Stomach smooth muscle (tissue), 2 donors: ENCODE data around the gene GNG3.

ENCODE experiments used
- H3K27ac ChIP-seq: one replicate; pipeline ENCODE4 v1.7.0; 2013; ENCODE audit warnings: mild to moderate bottlenecking, low read length, inconsistent platforms
- H3K27me3 ChIP-seq, 2 donors: one replicate each; pipeline ENCODE4 v1.7.0; 2013; ENCODE audit warnings: low read length in 2 of 2; ENCODE audit not compliant: insufficient read depth in 2 of 2, control insufficient read depth in 1 of 2
- H3K36me3 ChIP-seq, 2 donors: one replicate each; pipeline ENCODE4 v1.7.0; 2013; ENCODE audit warnings: low read length in 2 of 2; ENCODE audit not compliant: control insufficient read depth in 2 of 2, insufficient read depth in 2 of 2
- H3K4me1 ChIP-seq: one replicate; pipeline ENCODE4 v1.7.0; 2013; ENCODE audit warnings: low read length; ENCODE audit not compliant: control insufficient read depth, insufficient read depth
- H3K4me3 ChIP-seq, 2 donors: one replicate each; pipeline ENCODE4 v1.7.0; 2013; ENCODE audit warnings: low read length in 2 of 2
- H3K9ac ChIP-seq, 2 donors: one replicate each; pipeline ENCODE4 v1.7.0; 2013; ENCODE audit warnings: low read length in 2 of 2, mild to moderate bottlenecking in 1 of 2
- H3K9me3 ChIP-seq, 2 donors: one replicate each; pipeline ENCODE4 v1.7.0; 2013; ENCODE audit warnings: low read length in 2 of 2; ENCODE audit not compliant: control insufficient read depth in 2 of 2
- donor health status: healthy.
- donor health status: Pancreatic carcinoma.

Gene GNG3

DNA sequence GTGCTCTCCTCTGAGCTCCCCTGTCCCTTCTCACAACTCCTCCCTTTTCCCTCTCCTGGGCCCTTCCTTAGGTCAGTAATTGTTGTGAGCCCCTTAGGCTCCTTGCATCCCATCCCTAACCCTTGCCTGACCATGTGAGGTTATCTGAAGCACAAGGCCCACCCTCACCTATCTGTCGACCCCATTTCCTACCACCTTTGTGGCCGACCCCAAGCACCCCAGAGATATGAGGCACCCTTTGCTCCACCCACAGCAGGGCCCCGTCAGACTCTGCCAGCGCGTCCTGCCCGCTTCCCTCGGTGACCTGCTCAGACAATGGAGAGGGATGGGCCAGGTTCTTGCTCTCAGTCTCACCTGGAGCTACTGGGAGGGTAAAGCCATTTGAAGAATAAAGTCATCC lies 1.3 kb downstream of the GNG3 start:
- Histone ChIP-seq H3K9me3 (no peaks in the 10 kb centered on the region), H3K36me3 (peaks cover 5 to 20% of the 10 kb centered on the region in 2 donors), H3K27me3 (no peaks in the 10 kb centered on the region), H3K9ac (peak overlapping the region; percentile 93), H3K27ac (peak overlapping the region; percentile 96), H3K4me3 (peak overlapping the region; percentile 87 to 91), H3K4me1 (peaks cover 51% of the 10 kb centered on the region)

DNA sequence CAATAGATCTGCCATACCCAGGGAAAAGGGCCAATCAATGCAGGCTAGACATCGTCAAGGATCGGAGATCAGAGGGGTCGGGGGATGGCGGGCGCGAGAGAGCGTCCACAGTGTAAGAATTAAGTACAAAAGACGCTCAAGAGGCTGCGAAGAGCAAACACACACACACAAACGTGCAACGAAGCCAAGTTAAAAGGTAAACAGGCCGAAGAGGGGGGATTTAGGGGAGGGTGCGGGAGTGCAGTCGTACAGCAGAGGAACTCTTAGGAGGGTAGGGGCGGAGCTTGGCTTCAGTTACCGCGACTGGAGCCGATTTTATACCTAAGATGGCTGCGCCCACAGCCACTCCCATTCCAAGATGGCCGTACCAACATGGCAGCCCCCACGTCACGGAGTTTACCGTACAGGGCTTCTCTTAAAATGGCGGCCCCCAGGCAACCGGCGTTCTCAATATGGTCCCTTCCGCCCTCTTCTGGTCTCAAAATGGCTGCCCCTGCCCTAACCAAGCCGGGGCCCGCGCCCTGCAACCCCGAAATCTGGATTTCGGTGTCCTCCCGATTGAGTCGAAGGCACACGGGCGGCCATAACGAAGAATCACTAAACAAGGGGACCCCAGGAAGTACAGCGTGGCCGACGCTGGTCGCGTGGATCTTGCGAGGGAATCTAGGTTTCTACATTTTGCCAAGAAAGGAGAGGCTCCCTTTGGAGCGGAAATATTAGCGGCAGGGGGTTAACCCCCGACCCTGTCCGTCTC lies 1.9 kb downstream of the GNG3 start:
- peaks cover 8 to 25% of the 10 kb centered on the region in 2 donors for H3K36me3 ChIP-seq
- no peaks in the 10 kb centered on the region for H3K27me3 ChIP-seq
- no peaks in the 10 kb centered on the region for H3K9me3 ChIP-seq
- peaks cover 51% of the 10 kb centered on the region for H3K4me1 ChIP-seq
- H3K27ac ChIP-seq, result peak overlapping the region; percentile 96
- H3K4me3 ChIP-seq, result peak overlapping the region; percentile 87 to 91
- H3K9ac ChIP-seq, result peak overlapping the region; percentile 93 to 96

DNA sequence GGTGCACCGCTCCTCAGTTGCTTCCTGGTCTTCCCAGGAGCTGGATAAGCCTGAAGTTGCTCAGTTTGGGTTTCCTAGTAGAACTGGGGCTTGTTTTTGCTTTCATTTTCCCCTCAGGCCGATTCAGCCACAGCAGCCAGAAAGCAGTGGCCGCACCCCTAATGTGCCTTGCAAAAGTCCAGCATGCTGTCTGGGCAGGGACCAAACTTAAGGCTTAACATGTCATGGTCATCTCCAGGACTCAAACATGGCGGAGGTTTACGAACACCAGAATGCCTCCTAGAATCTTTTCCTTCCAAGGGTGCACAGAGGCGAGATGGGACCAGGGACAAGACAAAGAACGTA lies 2.5 kb downstream of the GNG3 start:
- peak overlapping the region; percentile 83 to 91 for H3K4me3 ChIP-seq
- H3K27ac ChIP-seq, result peak overlapping the region; percentile 96
- peaks cover 53% of the 10 kb centered on the region for H3K4me1 ChIP-seq
- H3K36me3 ChIP-seq, result peaks cover 12 to 28% of the 10 kb centered on the region in 2 donors
- H3K9me3 ChIP-seq, result no peaks in the 10 kb centered on the region
- H3K27me3 ChIP-seq, result no peaks in the 10 kb centered on the region
- H3K9ac ChIP-seq, result peak overlapping the region; percentile 93 to 96

DNA sequence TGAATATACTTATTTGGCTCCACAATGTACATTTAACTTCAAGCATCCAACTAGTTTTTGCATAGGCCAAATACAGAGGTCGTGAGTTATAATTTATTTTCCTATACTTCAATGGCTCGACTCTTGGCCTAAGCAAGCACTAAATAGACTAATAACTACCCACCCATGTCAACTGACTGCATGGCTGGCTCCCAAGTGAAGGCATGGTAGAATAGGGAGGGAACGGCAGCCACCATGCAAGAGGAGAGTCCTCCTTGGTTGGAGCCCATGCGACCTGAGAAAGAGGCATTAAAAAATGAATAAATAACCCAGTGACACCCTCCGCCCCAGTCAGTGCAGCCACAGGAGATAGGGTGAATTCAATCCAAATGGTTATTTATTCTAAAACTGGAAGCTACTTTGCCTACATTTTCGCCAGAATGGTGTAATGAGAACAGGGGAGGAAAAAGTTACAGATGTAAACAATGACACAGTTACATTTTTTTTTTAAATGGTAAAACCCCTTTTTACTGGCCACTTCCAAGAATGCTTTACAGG lies 4.9 kb downstream of the GNG3 start:
- Histone ChIP-seq H3K9me3 (no peaks in the 10 kb centered on the region), H3K9ac (no peak overlapping the region), H3K4me3 (no peak overlapping the region), H3K36me3 (peaks cover 30 to 49% of the 10 kb centered on the region in 2 donors), H3K27me3 (no peaks in the 10 kb centered on the region), H3K27ac (no peak overlapping the region), H3K4me1 (peaks cover 31% of the 10 kb centered on the region)

DNA sequence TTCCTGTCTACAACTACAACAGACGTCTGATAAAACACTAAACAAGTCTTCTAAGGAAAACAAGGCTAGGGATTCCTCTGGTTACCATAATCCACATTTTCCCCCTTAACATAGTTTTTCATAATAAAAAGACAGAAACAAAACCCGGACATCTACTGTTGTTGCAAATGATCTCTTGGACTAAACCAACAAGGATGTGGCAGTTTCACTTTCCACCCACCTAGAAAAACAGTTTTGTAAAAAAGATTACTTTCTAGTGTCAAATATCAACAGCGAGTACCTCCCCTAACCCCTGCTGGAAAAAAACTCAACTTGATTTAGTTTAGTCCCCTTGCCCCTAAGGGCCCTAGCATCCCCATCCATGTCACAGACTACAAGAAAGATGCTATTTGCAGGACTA lies 5.4 kb downstream of the GNG3 start:
- no peak overlapping the region for H3K9ac ChIP-seq
- H3K4me3 ChIP-seq, result no peak overlapping the region
- no peak overlapping the region for H3K27ac ChIP-seq
- H3K9me3 ChIP-seq, result no peaks in the 10 kb centered on the region
- H3K27me3 ChIP-seq, result no peaks in the 10 kb centered on the region
- H3K36me3 ChIP-seq, result peaks cover 35 to 54% of the 10 kb centered on the region in 2 donors
- peaks cover 28% of the 10 kb centered on the region for H3K4me1 ChIP-seq

DNA sequence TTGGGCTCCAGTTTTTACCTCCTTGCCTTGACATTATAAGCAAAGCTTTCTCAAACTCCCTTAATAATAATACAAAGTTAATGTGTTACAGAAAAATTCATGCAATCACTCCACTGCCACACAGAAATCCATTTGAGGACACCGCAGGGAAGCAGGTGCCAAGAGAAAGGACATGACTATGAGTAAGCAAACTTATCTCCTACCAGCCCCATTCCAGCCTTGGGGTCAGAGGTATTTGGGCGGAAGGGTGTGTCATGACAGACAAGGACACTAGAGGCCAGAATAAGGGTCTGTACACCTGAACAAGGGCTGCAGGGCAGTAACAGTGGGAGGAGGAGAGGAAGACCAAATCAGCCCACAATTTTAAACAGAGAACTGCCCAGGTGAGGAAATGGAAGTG lies 5.9 kb downstream of the GNG3 start:
- Histone ChIP-seq H3K27ac (no peak overlapping the region), H3K36me3 (peaks cover 37 to 58% of the 10 kb centered on the region in 2 donors), H3K4me1 (peaks cover 25% of the 10 kb centered on the region), H3K4me3 (no peak overlapping the region), H3K27me3 (no peaks in the 10 kb centered on the region), H3K9ac (no peak overlapping the region), H3K9me3 (no peaks in the 10 kb centered on the region)

DNA sequence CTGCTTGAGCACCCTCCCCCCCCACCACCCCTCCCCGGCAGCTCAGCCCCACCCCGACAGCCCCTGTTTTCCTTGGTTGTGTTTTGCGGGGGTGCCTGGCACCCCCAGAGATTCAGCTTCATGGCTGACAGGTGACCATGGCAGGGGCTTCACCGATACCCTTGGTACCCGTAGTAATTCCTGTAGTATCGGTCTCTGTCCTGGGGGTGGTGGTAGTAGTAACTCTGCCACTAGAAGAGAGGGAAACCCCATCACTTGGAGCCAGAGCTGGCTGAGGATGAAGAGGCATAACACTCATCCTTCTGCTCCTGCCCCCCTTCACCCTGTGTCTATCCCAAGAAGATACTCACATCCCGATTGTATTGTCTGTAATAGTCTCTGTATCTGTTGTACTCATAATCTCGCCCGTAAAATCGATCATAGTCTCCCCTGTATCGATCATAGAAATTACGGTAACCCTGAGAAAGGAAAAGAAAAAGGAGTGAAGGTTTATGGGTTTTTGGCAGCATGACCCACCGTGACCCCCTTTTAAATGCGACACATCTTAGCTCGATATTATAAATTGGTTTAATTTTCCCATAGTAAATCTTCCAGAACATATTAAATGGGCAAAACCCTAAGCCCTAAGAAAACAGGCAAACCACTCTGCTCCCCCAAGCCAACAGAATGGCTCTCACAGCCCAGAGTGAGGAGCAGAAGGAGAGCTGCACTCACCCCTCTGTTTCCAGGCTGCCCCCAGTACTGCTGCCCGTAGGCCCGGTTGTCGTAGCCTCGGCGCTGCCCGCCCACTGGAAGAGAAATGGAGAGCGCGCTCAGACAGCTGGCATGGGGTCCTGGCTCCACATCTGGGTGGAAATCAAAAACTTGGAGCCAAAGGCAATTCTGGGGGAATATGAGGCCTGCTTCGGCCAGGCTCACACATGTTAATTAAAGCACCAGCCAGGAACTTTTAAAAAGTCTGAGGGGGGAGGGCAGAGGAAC lies 8.0 kb downstream of the GNG3 start:
- Histone ChIP-seq H3K27me3 (no peaks in the 10 kb centered on the region), H3K9ac (no peak overlapping the region), H3K4me3 (no peak overlapping the region), H3K4me1 (peaks cover 6% of the 10 kb centered on the region), H3K27ac (no peak overlapping the region), H3K9me3 (no peaks in the 10 kb centered on the region), H3K36me3 (peaks cover 54 to 73% of the 10 kb centered on the region in 2 donors)

DNA sequence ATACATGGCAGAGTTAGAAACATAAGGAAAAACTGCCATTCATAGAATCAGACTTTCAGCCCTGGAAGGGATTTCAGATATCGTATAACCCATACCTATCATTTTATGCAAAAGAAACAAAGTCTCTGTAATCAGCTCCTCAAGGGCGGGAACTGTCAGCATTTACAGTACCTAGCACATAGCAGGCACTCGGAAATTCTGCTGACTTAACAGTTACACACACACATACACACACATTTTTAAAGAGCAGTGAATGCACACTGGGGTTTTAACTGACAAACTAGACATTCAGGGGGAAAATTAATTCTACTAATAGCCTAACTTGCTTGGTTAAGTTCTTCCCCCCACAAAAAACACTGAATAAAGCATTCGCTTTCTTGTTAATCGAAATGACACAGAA lies 8.7 kb downstream of the GNG3 start:
- Histone ChIP-seq H3K4me3 (no peak overlapping the region), H3K27me3 (no peaks in the 10 kb centered on the region), H3K36me3 (peaks cover 59 to 74% of the 10 kb centered on the region in 2 donors), H3K9ac (no peak overlapping the region), H3K9me3 (no peaks in the 10 kb centered on the region), H3K27ac (no peak overlapping the region), H3K4me1 (peaks cover 3% of the 10 kb centered on the region)

DNA sequence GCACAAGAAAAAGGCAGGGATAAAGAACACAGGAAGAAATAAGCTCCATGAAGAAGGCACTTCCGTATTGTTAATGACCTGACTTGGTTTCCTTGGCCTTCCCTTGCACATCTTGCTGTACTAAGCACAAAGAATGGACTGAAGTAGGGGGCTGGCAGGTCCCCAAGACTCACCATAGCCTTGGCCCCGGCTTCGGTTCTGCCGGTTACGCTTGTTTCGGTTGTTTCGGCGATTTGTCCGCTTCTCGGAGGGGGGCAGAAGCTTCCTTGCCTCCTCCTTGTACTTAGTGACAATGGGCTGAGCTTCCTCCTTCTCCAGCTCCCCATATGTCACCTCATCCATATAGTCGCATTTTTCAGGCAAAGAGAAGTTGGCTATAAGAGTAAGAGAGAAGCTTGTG lies 9.3 kb downstream of the GNG3 start:
- Histone ChIP-seq H3K4me1 (peaks cover 3% of the 10 kb centered on the region), H3K4me3 (no peak overlapping the region), H3K9ac (no peak overlapping the region), H3K27me3 (no peaks in the 10 kb centered on the region), H3K27ac (no peak overlapping the region), H3K36me3 (peaks cover 61 to 76% of the 10 kb centered on the region in 2 donors), H3K9me3 (no peaks in the 10 kb centered on the region)

DNA sequence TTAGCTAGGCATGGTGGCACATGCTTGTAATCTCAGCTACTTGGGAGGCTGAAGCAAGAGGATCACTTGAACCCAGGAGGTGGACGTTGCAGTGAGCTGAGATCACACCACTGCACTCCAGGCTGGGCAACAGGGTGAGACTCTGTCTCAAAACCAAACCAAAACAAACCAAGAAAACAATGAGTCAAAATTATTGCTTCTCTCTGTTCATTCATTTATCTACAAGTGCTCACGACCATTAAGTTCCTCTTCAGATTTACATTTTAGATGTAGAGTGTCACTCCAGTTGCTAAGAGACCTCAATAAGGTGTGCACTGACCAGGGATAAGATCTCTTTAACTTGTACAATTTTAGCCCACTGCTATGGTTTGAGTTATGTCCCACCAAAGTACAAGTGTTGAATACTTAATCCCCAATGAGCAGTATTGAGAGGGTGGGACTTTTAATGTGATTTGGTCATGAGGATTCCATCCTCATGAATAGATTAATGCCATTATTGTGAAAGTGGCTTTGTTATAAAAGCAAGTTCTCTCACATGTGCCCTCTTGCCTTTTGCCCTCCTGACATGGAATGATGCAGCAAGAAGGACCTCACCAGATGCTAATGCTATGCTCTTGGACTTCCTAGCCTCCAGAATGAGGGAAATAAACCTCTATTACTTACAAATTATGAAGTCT lies 12.0 kb downstream of the GNG3 start:
- Histone ChIP-seq H3K27me3 (no peaks in the 10 kb centered on the region), H3K9me3 (no peaks in the 10 kb centered on the region), H3K36me3 (peaks cover 78 to 79% of the 10 kb centered on the region in 2 donors), H3K9ac (no peak overlapping the region), H3K4me3 (no peak overlapping the region), H3K4me1 (peaks cover 10% of the 10 kb centered on the region), H3K27ac (peak overlapping the region; percentile 31)
